ENCODE results near the gene NDUFA5.

DNA sequence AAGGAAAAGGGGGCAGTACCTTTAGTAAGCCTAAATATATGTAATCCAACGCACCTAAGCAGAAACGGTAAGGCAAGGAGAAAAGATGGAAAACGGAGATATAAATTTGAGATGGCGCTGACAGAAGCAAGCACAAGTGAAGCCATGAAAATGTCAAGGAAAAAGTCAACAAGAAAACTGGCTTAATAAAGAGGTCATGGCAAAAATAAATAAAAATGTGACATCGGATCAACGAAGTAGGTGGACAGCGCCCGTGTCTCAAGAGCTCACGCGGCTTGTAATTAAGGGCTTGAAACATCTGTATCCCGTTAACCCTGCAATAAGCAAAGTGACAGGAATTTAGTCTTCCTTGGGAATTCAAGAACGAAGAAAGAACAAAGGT, 611 bp downstream of the NDUFA5 start:
- TF ChIP-seq, protein P1, sequence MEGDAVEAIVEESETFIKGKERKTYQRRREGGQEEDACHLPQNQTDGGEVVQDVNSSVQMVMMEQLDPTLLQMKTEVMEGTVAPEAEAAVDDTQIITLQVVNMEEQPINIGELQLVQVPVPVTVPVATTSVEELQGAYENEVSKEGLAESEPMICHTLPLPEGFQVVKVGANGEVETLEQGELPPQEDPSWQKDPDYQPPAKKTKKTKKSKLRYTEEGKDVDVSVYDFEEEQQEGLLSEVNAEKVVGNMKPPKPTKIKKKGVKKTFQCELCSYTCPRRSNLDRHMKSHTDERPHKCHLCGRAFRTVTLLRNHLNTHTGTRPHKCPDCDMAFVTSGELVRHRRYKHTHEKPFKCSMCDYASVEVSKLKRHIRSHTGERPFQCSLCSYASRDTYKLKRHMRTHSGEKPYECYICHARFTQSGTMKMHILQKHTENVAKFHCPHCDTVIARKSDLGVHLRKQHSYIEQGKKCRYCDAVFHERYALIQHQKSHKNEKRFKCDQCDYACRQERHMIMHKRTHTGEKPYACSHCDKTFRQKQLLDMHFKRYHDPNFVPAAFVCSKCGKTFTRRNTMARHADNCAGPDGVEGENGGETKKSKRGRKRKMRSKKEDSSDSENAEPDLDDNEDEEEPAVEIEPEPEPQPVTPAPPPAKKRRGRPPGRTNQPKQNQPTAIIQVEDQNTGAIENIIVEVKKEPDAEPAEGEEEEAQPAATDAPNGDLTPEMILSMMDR (IDR thresholded peaks at IDR 0.05): no peak
- TF ChIP-seq POLR2A (IDR thresholded peaks at IDR 0.05): no peak

Measured in testis (tissue), 2 donors.